Astrocyte of the spinal cord (primary cell): ENCODE data around the gene KCNIP4.

Experiments
- DNase-seq: peaks from one replicate; pipeline ENCODE4 v3.0.0; 2011; ENCODE audit warnings: low read depth, low spot score
- H3K4me3 ChIP-seq: 2 replicates; pipeline ENCODE4 v1.5.1; 2011; ENCODE audit warnings: low read depth, mild to moderate bottlenecking, low read length, moderate library complexity
- CTCF ChIP-seq: IDR thresholded peaks from 2 replicates; pipeline ENCODE4 v1.5.1; 2012; ENCODE audit warnings: low read depth, mild to moderate bottlenecking, low read length, inconsistent platforms
- in situ Hi-C: cut with HindIII; loops from 2 replicates; pipeline ENCODE4 v1.10.0; 2017; ENCODE audit warnings: low sequenced_read_pairs

KCNIP4 gene

GRCh38 chr4:21045119-21045518 is 903.5 kb downstream of the KCNIP4 start:
- no peak overlapping the region for H3K4me3 ChIP-seq
- TF ChIP-seq CTCF, result no peak
- in situ Hi-C loops, result no loop called here
- no peak for DNase-seq

GRCh38 chr4:21041708-21042107 is 906.9 kb downstream of the KCNIP4 start:
- no peak overlapping the region for H3K4me3 ChIP-seq
- DNase-seq, result no peak
- no peak for TF ChIP-seq CTCF
- in situ Hi-C loops, result no loop called here

GRCh38 chr4:21034728-21035127 is 913.8 kb downstream of the KCNIP4 start:
- no peak for DNase-seq
- in situ Hi-C loops, result no loop called here
- TF ChIP-seq CTCF, result no peak
- no peak overlapping the region for H3K4me3 ChIP-seq

GRCh38 chr4:21032089-21032645 is 916.4 kb downstream of the KCNIP4 start:
- in situ Hi-C loops, result no loop called here
- no peak for TF ChIP-seq CTCF
- peak; percentile 47 for DNase-seq
- no peak overlapping the region for H3K4me3 ChIP-seq

GRCh38 chr4:21018817-21019216 is 929.8 kb downstream of the KCNIP4 start:
- peak; percentile 6 for DNase-seq
- TF ChIP-seq CTCF, result no peak
- H3K4me3 ChIP-seq, result no peak overlapping the region
- in situ Hi-C loops, result no loop called here

- no peak for TF ChIP-seq CTCF
- no peak overlapping the region for H3K4me3 ChIP-seq
- no peak for DNase-seq
- in situ Hi-C loops, result no loop called here
Measured at GRCh38 chr4:21013501-21013900, 935.1 kb downstream of the KCNIP4 start.
